Measurements from ENCODE around the gene NOX4. TPM values are rescaled to one million over a fixed set of nuclear protein-coding genes. Genes with fewer than 3 reads are reported as not detected.
"Not testable (repeated sequence)": the region's sequence is repeated elsewhere in the genome, so short reads cannot be mapped to it uniquely, and the experiment has no call there.

The NOX4 gene
- total RNA-seq, 5 donors from 2014 or later (not counting 1 experiment from before 2014, with no cell fraction given), result not detected

- H3K36me3 ChIP-seq (ENCODE audit: control insufficient read depth in 2 of 2, extremely low read depth in 1 of 2, insufficient read depth in 1 of 2, low read length in 1 of 2); CTCF ChIA-PET; H3K9me3 Mint-ChIP-seq; H3K27ac Mint-ChIP-seq; H3K27me3 Mint-ChIP-seq; H3K4me3 Mint-ChIP-seq; H3K4me1 Mint-ChIP-seq; DNase-seq; ATAC-seq (replicated peaks in 1 of 4); POLR2A ChIA-PET; H3K9me3 ChIP-seq; H3K4me1 ChIP-seq (ENCODE audit: control insufficient read depth in 1 of 2, extremely low read depth in 1 of 2, insufficient read depth in 2 of 2, low read length in 2 of 2); H3K27me3 ChIP-seq (replicated peaks in 1 of 2; ENCODE audit: control insufficient read depth in 2 of 2, extremely low read depth in 1 of 2, insufficient read depth in 2 of 2, low read length in 1 of 2); H3K4me3 ChIP-seq (ENCODE audit: control insufficient read depth in 1 of 2, extremely low read depth in 1 of 2, low read length in 1 of 2); H3K36me3 Mint-ChIP-seq; H3K27ac ChIP-seq (ENCODE audit: low read length): not testable (repeated sequence)
- WGBS (ENCODE audit: insufficient coverage), result 83% methylated on average over 2 of the region's 4 CpGs
Observed at GRCh38 chr11:89337100-89337650, 154.0 kb downstream of the NOX4 start.

DNA sequence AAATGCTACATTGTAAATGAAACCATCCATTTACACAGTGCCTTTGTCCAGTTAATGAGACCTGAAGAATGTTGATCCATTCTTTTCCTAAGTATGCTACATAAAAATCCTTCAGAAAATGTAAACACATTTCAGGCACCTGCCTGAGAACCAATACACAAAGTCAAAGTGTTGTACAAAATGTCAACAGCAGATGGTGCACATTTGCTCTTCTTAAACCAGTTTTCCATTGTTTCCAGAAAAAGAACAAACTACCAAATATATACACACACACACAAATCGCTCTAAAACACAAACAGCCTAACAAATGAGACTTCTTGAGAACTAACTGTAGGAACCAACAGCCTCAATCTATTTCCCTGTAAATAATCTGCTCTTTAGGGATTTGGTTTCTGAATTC lies 157.5 kb downstream of the NOX4 start:
- H3K27ac Mint-ChIP-seq; H3K4me3 Mint-ChIP-seq; H3K36me3 Mint-ChIP-seq; H3K9me3 ChIP-seq; H3K27me3 Mint-ChIP-seq; H3K27ac ChIP-seq (ENCODE audit: low read length); H3K36me3 ChIP-seq (ENCODE audit: control insufficient read depth in 2 of 2, extremely low read depth in 1 of 2, insufficient read depth in 1 of 2, low read length in 1 of 2); H3K27me3 ChIP-seq (replicated peaks in 1 of 2; ENCODE audit: control insufficient read depth in 2 of 2, extremely low read depth in 1 of 2, insufficient read depth in 2 of 2, low read length in 1 of 2); H3K4me1 ChIP-seq (ENCODE audit: control insufficient read depth in 1 of 2, extremely low read depth in 1 of 2, insufficient read depth in 2 of 2, low read length in 2 of 2); POLR2A ChIA-PET; DNase-seq; H3K9me3 Mint-ChIP-seq; ATAC-seq (replicated peaks in 1 of 4); CTCF ChIA-PET; H3K4me1 Mint-ChIP-seq; H3K4me3 ChIP-seq (ENCODE audit: control insufficient read depth in 1 of 2, extremely low read depth in 1 of 2, low read length in 1 of 2): not testable (repeated sequence)
- 40% methylated on average over 1 of the region's 1 CpG for WGBS (ENCODE audit: insufficient coverage)

GRCh38 chr11:89331940-89332339 lies 159.2 kb downstream of the NOX4 start:
- H3K4me1 Mint-ChIP-seq; H3K9me3 ChIP-seq; H3K27ac Mint-ChIP-seq; H3K4me3 ChIP-seq (ENCODE audit: control insufficient read depth in 1 of 2, extremely low read depth in 1 of 2, low read length in 1 of 2); H3K36me3 Mint-ChIP-seq; H3K36me3 ChIP-seq (ENCODE audit: control insufficient read depth in 2 of 2, extremely low read depth in 1 of 2, insufficient read depth in 1 of 2, low read length in 1 of 2); H3K27ac ChIP-seq (ENCODE audit: low read length); H3K4me1 ChIP-seq (ENCODE audit: control insufficient read depth in 1 of 2, extremely low read depth in 1 of 2, insufficient read depth in 2 of 2, low read length in 2 of 2); CTCF ChIA-PET; ATAC-seq (replicated peaks in 1 of 4); H3K27me3 ChIP-seq (replicated peaks in 1 of 2; ENCODE audit: control insufficient read depth in 2 of 2, extremely low read depth in 1 of 2, insufficient read depth in 2 of 2, low read length in 1 of 2); H3K27me3 Mint-ChIP-seq; H3K9me3 Mint-ChIP-seq; H3K4me3 Mint-ChIP-seq; POLR2A ChIA-PET; DNase-seq: not testable (repeated sequence)
- no CpG with 5 or more reads among the region's 4 CpGs for WGBS (ENCODE audit: insufficient coverage)

DNA sequence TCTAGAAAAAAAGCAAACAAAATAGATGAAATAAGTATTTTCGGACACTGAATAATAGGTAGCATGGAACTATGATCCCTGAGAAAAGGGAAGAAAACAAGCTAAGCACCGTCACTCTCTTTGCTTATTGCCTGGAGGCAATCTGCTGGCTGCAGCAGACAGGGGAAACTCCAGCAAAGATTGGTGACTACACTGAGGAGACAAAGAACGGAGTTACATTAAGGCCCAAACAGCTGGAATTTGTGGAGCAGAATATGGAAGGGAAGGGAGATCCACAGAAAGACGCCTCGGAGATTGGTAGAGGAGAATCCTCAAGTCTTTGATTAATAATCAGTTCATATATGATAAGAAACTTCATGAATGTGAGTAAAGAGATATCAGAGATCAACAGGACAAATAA lies 163.3 kb downstream of the NOX4 start:
- DNase-seq, result no peak
- Histone ChIP-seq H3K36me3 (ENCODE audit: control insufficient read depth in 2 of 2, extremely low read depth in 1 of 2, insufficient read depth in 1 of 2, low read length in 1 of 2) (no peaks in the 10 kb centered on the region), H3K4me3 (ENCODE audit: control insufficient read depth in 1 of 2, extremely low read depth in 1 of 2, low read length in 1 of 2) (no peak overlapping the region), H3K27ac (ENCODE audit: low read length) (no peak overlapping the region), H3K27me3 (replicated peaks in 1 of 2; ENCODE audit: control insufficient read depth in 2 of 2, extremely low read depth in 1 of 2, insufficient read depth in 2 of 2, low read length in 1 of 2) (no peaks in the 10 kb centered on the region), H3K4me1 (ENCODE audit: control insufficient read depth in 1 of 2, extremely low read depth in 1 of 2, insufficient read depth in 2 of 2, low read length in 2 of 2) (no peaks in the 10 kb centered on the region), H3K9me3 (no peaks in the 10 kb centered on the region)
- ATAC-seq (replicated peaks in 1 of 4), result no peak
- CTCF ChIA-PET, result no interaction called here
- 85% methylated on average over 2 of the region's 5 CpGs for WGBS (ENCODE audit: insufficient coverage)
- no peak overlapping the region for H3K27ac Mint-ChIP-seq
- no peaks in the 10 kb centered on the region for H3K36me3 Mint-ChIP-seq
- no peaks in the 10 kb centered on the region for H3K4me1 Mint-ChIP-seq
- no peaks in the 10 kb centered on the region for H3K27me3 Mint-ChIP-seq
- peaks cover 0 to 4% (median 0%) of the 10 kb centered on the region in 3 donors for H3K9me3 Mint-ChIP-seq
- POLR2A ChIA-PET, result no interaction called here
- no peak overlapping the region for H3K4me3 Mint-ChIP-seq

GRCh38 chr11:89321401-89321800 lies 169.8 kb downstream of the NOX4 start:
- no peaks in the 10 kb centered on the region for H3K9me3 ChIP-seq
- no peak for DNase-seq
- Mint-ChIP-seq H3K27me3 (no peaks in the 10 kb centered on the region), H3K4me3 (no peak overlapping the region), H3K9me3 (no peaks in the 10 kb centered on the region), H3K27ac (no peak overlapping the region), H3K4me1 (no peaks in the 10 kb centered on the region), H3K36me3 (no peaks in the 10 kb centered on the region)
- no CpG with 5 or more reads among the region's 2 CpGs for WGBS (ENCODE audit: insufficient coverage)
- ChIA-PET POLR2A (no interaction called here), CTCF (no interaction called here)
- ATAC-seq (replicated peaks in 1 of 4), result no peak
- H3K36me3 ChIP-seq (ENCODE audit: control insufficient read depth in 2 of 2, extremely low read depth in 1 of 2, insufficient read depth in 1 of 2, low read length in 1 of 2), result no peaks in the 10 kb centered on the region
- no peak overlapping the region for H3K27ac ChIP-seq (ENCODE audit: low read length)
- H3K4me1 ChIP-seq (ENCODE audit: control insufficient read depth in 1 of 2, extremely low read depth in 1 of 2, insufficient read depth in 2 of 2, low read length in 2 of 2), result no peaks in the 10 kb centered on the region
- H3K27me3 ChIP-seq (replicated peaks in 1 of 2; ENCODE audit: control insufficient read depth in 2 of 2, extremely low read depth in 1 of 2, insufficient read depth in 2 of 2, low read length in 1 of 2), result no peaks in the 10 kb centered on the region
- no peak overlapping the region for H3K4me3 ChIP-seq (ENCODE audit: control insufficient read depth in 1 of 2, extremely low read depth in 1 of 2, low read length in 1 of 2)

DNA sequence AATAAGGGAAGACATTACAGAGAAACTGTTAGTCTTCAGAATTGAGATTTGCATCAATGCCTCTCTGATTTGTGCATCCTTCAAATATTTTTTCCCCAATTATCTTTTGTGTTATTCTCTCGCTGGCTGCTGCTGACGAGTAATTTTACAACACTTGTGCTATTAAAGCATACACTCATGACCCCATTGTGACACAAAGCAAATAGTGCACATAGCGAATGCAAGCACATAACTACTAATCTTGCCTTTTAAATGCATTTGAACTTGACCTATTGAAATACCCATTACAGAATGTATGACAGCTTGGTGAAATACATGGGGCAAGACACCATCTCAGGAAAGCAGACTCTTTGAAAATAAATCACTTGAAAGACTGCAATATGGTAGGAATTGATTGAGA lies 180.6 kb downstream of the NOX4 start:
- H3K4me3 ChIP-seq (ENCODE audit: control insufficient read depth in 1 of 2, extremely low read depth in 1 of 2, low read length in 1 of 2); CTCF ChIA-PET; H3K9me3 ChIP-seq; H3K4me1 Mint-ChIP-seq; H3K36me3 Mint-ChIP-seq; H3K27me3 ChIP-seq (replicated peaks in 1 of 2; ENCODE audit: control insufficient read depth in 2 of 2, extremely low read depth in 1 of 2, insufficient read depth in 2 of 2, low read length in 1 of 2); H3K4me1 ChIP-seq (ENCODE audit: control insufficient read depth in 1 of 2, extremely low read depth in 1 of 2, insufficient read depth in 2 of 2, low read length in 2 of 2); POLR2A ChIA-PET; ATAC-seq (replicated peaks in 1 of 4); H3K4me3 Mint-ChIP-seq; H3K27ac Mint-ChIP-seq; H3K9me3 Mint-ChIP-seq; H3K27me3 Mint-ChIP-seq; H3K36me3 ChIP-seq (ENCODE audit: control insufficient read depth in 2 of 2, extremely low read depth in 1 of 2, insufficient read depth in 1 of 2, low read length in 1 of 2); DNase-seq; H3K27ac ChIP-seq (ENCODE audit: low read length): not testable (repeated sequence)
- 85% methylated on average over 2 of the region's 3 CpGs for WGBS (ENCODE audit: insufficient coverage)

DNA sequence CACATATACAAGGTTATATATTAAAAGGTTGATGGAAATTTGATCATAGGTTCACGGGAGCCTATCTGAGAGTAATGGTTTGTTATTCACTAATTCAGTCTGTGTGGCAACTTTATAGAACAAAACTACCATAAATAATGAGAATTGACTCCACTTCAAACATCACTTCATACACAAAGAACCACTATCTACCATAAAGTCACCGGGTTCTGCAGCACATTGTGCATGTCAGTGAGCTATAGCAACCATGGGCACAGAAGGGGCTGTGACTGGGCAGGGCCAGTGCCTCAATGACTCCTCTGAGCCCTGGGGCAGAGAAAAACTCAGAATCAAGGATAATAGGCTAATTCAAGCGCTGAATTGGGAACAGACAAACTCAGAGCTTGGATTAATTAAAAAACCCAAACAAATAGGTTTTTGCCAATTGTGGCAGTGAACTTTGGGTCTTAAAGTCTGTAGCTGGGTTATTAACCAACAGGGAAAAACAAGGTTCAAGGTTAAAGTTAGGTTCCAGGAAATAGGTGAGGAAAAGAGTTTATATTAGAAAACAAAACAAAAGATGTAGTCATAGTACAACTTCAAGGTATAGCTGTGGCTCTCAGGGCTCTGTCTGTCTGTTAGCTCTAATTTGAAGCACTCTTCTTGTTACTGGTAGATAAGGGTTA lies 181.7 kb downstream of the NOX4 start:
- H3K9me3 Mint-ChIP-seq; CTCF ChIA-PET; H3K27me3 Mint-ChIP-seq; H3K36me3 ChIP-seq (ENCODE audit: control insufficient read depth in 2 of 2, extremely low read depth in 1 of 2, insufficient read depth in 1 of 2, low read length in 1 of 2); POLR2A ChIA-PET; H3K9me3 ChIP-seq; H3K4me1 ChIP-seq (ENCODE audit: control insufficient read depth in 1 of 2, extremely low read depth in 1 of 2, insufficient read depth in 2 of 2, low read length in 2 of 2); H3K27ac ChIP-seq (ENCODE audit: low read length); H3K4me3 ChIP-seq (ENCODE audit: control insufficient read depth in 1 of 2, extremely low read depth in 1 of 2, low read length in 1 of 2); H3K27me3 ChIP-seq (replicated peaks in 1 of 2; ENCODE audit: control insufficient read depth in 2 of 2, extremely low read depth in 1 of 2, insufficient read depth in 2 of 2, low read length in 1 of 2); H3K36me3 Mint-ChIP-seq; H3K4me1 Mint-ChIP-seq; H3K27ac Mint-ChIP-seq; ATAC-seq (replicated peaks in 1 of 4); DNase-seq; H3K4me3 Mint-ChIP-seq: not testable (repeated sequence)
- WGBS (ENCODE audit: insufficient coverage), result no CpG with 5 or more reads among the region's 3 CpGs
